Activated CD4-positive, alpha-beta T cell treated with anti-CD3 and anti-CD28 coated beads for 36 hours (primary cell): ENCODE results near the gene THSD7B. TPM values are rescaled to one million over a fixed set of nuclear protein-coding genes. Genes with fewer than 3 reads are reported as not detected.
"Not testable (repeated sequence)": the region's sequence is repeated elsewhere in the genome, so short reads cannot be mapped to it uniquely, and the experiment has no call there.

Experiments used
- ATAC-seq: fragments of 200-7000 bp; cut with Tn5 transposase; one replicate; pipeline ENCODE4 v1.10.0; 2021; ENCODE audit warnings: mild to moderate bottlenecking, moderate library complexity
- CTCF ChIA-PET: fragments of 350-600 bp; sonication (Branson Sonifier 250); formaldehyde crosslinking; loops from one replicate; lab custom pipeline; 2021; ENCODE audit warnings: antibody characterized with exemption; lab: Charles Lee
- POLR2A ChIA-PET: fragments of 350-600 bp; sonication (Branson Sonifier 250); formaldehyde crosslinking; loops from one replicate; lab custom pipeline; 2021; ENCODE audit warnings: antibody characterized with exemption, inconsistent platforms; lab: Charles Lee
- DNase-seq: peaks from one replicate; pipeline ENCODE4 v3.0.0-alpha.2; 2020
- H3K27ac Mint-ChIP-seq: one replicate; pipeline ENCODE4 v1.8.0; 2021; ENCODE audit warnings: mixed read lengths
- H3K27me3 Mint-ChIP-seq: one replicate; pipeline ENCODE4 v1.8.0; 2021; ENCODE audit warnings: mixed read lengths
- H3K36me3 Mint-ChIP-seq: one replicate; pipeline ENCODE4 v1.8.0; 2021; ENCODE audit warnings: low read depth, mixed read lengths
- H3K4me1 Mint-ChIP-seq: one replicate; pipeline ENCODE4 v1.8.0; 2021; ENCODE audit warnings: mixed read lengths
- H3K4me3 Mint-ChIP-seq: one replicate; pipeline ENCODE4 v1.8.0; 2021; ENCODE audit warnings: mild to moderate bottlenecking, moderate library complexity, mixed read lengths
- H3K9me3 Mint-ChIP-seq: one replicate; pipeline ENCODE4 v1.8.0; 2021; ENCODE audit warnings: low read depth, mixed read lengths
- intact Hi-C, 2 experiments: fragments of 100-400 bp; cut with DNase I in 1 of 2; cut with micrococcal nuclease in 1 of 2; formaldehyde crosslinking; loops; one replicate each; pipeline versions ENCODE4 v1.14.2 to v1.15.1; 2022 to 2024; cut with DNase I, micrococcal nuclease
- total RNA-seq, 2 experiments: library from RNA; stranded (reverse); gene quantifications; one replicate each; pipeline ENCODE4 v1.2.3, GENCODE V29; 2021

The THSD7B gene
- total RNA-seq, 2 experiments from 2014 or later: not detected

DNA sequence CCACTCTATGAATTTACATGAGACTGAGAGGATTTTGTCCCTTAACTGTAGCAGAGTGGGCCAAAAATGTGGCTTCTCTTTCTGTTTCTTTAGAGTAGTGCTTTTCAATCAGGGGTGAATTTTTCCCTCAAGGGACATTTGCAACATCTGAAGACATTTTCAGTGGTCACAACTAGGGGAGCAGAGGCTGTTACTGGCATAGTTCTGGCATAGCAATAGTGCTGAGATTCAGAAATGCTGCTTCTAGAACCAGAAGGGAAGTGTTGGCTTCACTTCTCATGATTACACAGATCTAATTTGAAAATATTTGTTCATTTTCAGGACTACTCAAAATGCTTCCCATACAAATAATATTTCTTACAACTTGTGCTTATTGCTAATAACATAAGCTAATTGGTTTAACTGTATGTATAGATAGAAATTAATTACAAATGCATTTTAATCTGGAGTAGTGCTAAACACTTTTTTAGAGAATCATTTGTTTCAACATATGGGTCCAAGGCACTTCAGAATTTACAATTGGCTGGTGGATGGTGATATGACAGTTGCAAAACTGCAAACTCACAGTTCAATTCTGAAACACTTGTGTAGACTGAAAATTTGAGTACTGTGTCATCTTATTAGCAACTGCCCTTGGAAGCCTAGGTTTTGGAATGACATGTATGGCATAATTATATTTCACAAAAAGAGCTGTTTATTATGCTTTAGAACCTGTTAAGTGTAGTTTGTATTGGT lies 526.7 kb downstream of the THSD7B start:
- intact Hi-C loops: no loop called here
- H3K9me3 Mint-ChIP-seq: no peaks in the 10 kb centered on the region
- no peak for ATAC-seq
- H3K27me3 Mint-ChIP-seq: no peaks in the 10 kb centered on the region
- no peak for DNase-seq
- H3K27ac Mint-ChIP-seq: no peak overlapping the region
- H3K36me3 Mint-ChIP-seq: no peaks in the 10 kb centered on the region
- ChIA-PET CTCF (no interaction called here), POLR2A (no interaction called here)
- no peak overlapping the region for H3K4me3 Mint-ChIP-seq
- no peaks in the 10 kb centered on the region for H3K4me1 Mint-ChIP-seq

GRCh38 chr2:137298377-137298776 lies 533.0 kb downstream of the THSD7B start:
- no peaks in the 10 kb centered on the region for H3K36me3 Mint-ChIP-seq
- DNase-seq (no peak), ATAC-seq (no peak)
- intact Hi-C loops: no loop called here
- H3K27me3 Mint-ChIP-seq: no peaks in the 10 kb centered on the region
- POLR2A ChIA-PET: no interaction called here
- no peak overlapping the region for H3K4me3 Mint-ChIP-seq
- CTCF ChIA-PET: no interaction called here
- no peaks in the 10 kb centered on the region for H3K4me1 Mint-ChIP-seq
- H3K27ac Mint-ChIP-seq: no peak overlapping the region
- H3K9me3 Mint-ChIP-seq: peaks cover 6% of the 10 kb centered on the region

GRCh38 chr2:137300987-137301386 lies 535.6 kb downstream of the THSD7B start:
- no peak for ATAC-seq
- no peak for DNase-seq
- peaks cover 6% of the 10 kb centered on the region for H3K9me3 Mint-ChIP-seq
- CTCF ChIA-PET: no interaction called here
- no peak overlapping the region for H3K27ac Mint-ChIP-seq
- intact Hi-C loops: no loop called here
- H3K4me1 Mint-ChIP-seq: no peaks in the 10 kb centered on the region
- H3K36me3 Mint-ChIP-seq: no peaks in the 10 kb centered on the region
- H3K27me3 Mint-ChIP-seq: no peaks in the 10 kb centered on the region
- no peak overlapping the region for H3K4me3 Mint-ChIP-seq
- POLR2A ChIA-PET: no interaction called here

DNA sequence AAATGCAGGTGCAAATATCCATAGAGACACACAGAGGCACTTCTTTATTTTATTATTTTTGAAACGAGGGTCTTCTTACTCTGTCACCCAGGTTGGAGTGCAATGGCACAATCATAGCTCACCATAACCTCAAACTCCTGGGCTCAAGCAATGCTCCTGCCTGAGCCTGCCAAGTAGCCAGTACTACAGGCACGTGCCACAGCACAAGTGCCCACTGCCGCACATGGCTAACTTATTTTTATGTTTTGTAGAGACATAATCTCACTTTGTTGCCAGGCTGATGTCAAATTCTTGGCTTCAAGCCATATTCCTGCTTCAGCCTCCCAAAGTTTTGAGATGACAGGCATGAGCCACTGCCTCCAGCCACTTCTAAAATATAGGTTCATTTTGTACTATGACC lies 537.6 kb downstream of the THSD7B start:
- H3K4me3 Mint-ChIP-seq: no peak overlapping the region
- intact Hi-C loops: no loop called here
- peaks cover 3% of the 10 kb centered on the region for H3K9me3 Mint-ChIP-seq
- ChIA-PET POLR2A (no interaction called here), CTCF (no interaction called here)
- no peaks in the 10 kb centered on the region for H3K4me1 Mint-ChIP-seq
- H3K27me3 Mint-ChIP-seq: no peaks in the 10 kb centered on the region
- DNase-seq (no peak), ATAC-seq (no peak)
- no peak overlapping the region for H3K27ac Mint-ChIP-seq
- no peaks in the 10 kb centered on the region for H3K36me3 Mint-ChIP-seq

GRCh38 chr2:137316075-137316474 lies 550.7 kb downstream of the THSD7B start:
- no peaks in the 10 kb centered on the region for H3K27me3 Mint-ChIP-seq
- H3K36me3 Mint-ChIP-seq: no peaks in the 10 kb centered on the region
- POLR2A ChIA-PET: no interaction called here
- no peaks in the 10 kb centered on the region for H3K4me1 Mint-ChIP-seq
- DNase-seq: no peak
- H3K4me3 Mint-ChIP-seq: no peak overlapping the region
- ATAC-seq: no peak
- H3K27ac Mint-ChIP-seq: no peak overlapping the region
- peaks cover 1% of the 10 kb centered on the region for H3K9me3 Mint-ChIP-seq
- CTCF ChIA-PET: no interaction called here
- intact Hi-C loops: no loop called here

GRCh38 chr2:137321566-137321965 lies 556.2 kb downstream of the THSD7B start:
- H3K9me3 Mint-ChIP-seq: peaks cover 1% of the 10 kb centered on the region
- H3K27ac Mint-ChIP-seq: no peak overlapping the region
- H3K36me3 Mint-ChIP-seq: no peaks in the 10 kb centered on the region
- intact Hi-C loops: no loop called here
- CTCF ChIA-PET: no interaction called here
- H3K4me1 Mint-ChIP-seq: no peaks in the 10 kb centered on the region
- ATAC-seq (no peak), DNase-seq (no peak)
- H3K27me3 Mint-ChIP-seq: no peaks in the 10 kb centered on the region
- POLR2A ChIA-PET: no interaction called here
- no peak overlapping the region for H3K4me3 Mint-ChIP-seq

- CTCF ChIA-PET, H3K4me1 Mint-ChIP-seq, H3K27me3 Mint-ChIP-seq, intact Hi-C loops, H3K27ac Mint-ChIP-seq, H3K36me3 Mint-ChIP-seq, ATAC-seq, DNase-seq, H3K4me3 Mint-ChIP-seq, H3K9me3 Mint-ChIP-seq, POLR2A ChIA-PET: not testable (repeated sequence)
Measured at GRCh38 chr2:137331562-137331961, 566.2 kb downstream of the THSD7B start.

- Mint-ChIP-seq H3K36me3 (no peaks in the 10 kb centered on the region), H3K4me3 (no peak overlapping the region), H3K4me1 (no peaks in the 10 kb centered on the region), H3K27ac (no peak overlapping the region), H3K27me3 (no peaks in the 10 kb centered on the region), H3K9me3 (peaks cover 8% of the 10 kb centered on the region)
- intact Hi-C loops: no loop called here
- DNase-seq: no peak
- CTCF ChIA-PET: interaction anchor here (0.5 kb wide), 1 partner anchor 134 kb away, joined by 3 read pairs; no protein-coding TSS in a partner anchor
- ATAC-seq: no peak
- POLR2A ChIA-PET: no interaction called here
Measured at GRCh38 chr2:137333386-137334165, 568.2 kb downstream of the THSD7B start.

- no peaks in the 10 kb centered on the region for H3K27me3 Mint-ChIP-seq
Measured at GRCh38 chr2:137336067-137336466, 570.7 kb downstream of the THSD7B start.

DNA sequence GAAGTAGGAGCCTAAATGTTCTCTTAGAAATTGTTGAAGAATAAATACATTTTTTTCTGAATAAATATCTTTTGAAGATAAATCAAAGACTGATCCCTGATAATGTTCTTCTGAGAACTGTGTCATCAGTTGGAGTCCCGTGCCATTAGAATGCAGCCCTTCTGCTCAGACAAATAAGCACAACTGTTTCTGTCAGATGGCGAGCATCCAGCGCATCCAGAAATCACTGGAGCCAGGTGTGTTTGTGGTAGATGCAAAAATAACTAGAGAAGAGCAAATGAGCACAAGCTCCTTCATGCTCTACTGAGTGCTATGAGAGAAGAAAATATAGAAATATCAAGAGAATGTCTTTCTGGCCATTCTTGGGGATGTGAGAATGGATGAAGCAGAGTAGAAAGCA lies 573.7 kb downstream of the THSD7B start:
- POLR2A ChIA-PET: no interaction called here
- no peak overlapping the region for H3K27ac Mint-ChIP-seq

More at GRCh38 chr2:137336067-137336466, 570.7 kb downstream of the THSD7B start:
- H3K36me3 Mint-ChIP-seq: no peaks in the 10 kb centered on the region
- CTCF ChIA-PET: no interaction called here
- intact Hi-C loops: no loop called here
- no peak overlapping the region for H3K27ac Mint-ChIP-seq
- ATAC-seq (no peak), DNase-seq (no peak)
- no peaks in the 10 kb centered on the region for H3K9me3 Mint-ChIP-seq
- H3K4me3 Mint-ChIP-seq: no peak overlapping the region
- H3K4me1 Mint-ChIP-seq: no peaks in the 10 kb centered on the region
- POLR2A ChIA-PET: no interaction called here

DNA sequence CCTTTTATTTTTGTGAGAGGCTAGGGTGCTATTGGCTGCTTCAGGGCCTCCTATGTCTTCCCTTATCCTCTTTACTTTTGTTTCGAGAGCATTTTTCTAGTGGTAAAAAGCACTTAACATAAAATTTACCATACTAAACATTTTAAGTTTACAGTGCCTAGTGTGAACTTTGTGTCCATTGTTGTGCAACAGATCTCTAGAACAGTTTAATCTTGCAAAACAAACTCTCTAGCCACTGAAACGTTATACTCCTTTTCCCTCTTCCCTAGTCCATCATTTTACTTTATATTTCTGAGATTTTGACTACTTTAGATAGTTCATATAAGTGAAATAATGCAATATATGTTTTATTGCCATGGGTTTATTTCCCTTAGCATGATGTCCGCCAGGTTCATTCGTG lies 580.6 kb downstream of the THSD7B start:
- CTCF ChIA-PET: no interaction called here
- intact Hi-C loops: no loop called here
- Mint-ChIP-seq H3K36me3 (no peaks in the 10 kb centered on the region), H3K4me3 (no peak overlapping the region), H3K4me1 (no peaks in the 10 kb centered on the region), H3K9me3 (no peaks in the 10 kb centered on the region), H3K27ac (no peak overlapping the region), H3K27me3 (no peaks in the 10 kb centered on the region)
- no peak for DNase-seq
- no peak for ATAC-seq
- POLR2A ChIA-PET: no interaction called here

More for the DNA sequence above, 573.7 kb downstream of the THSD7B start:
- CTCF ChIA-PET: no interaction called here
- H3K36me3 Mint-ChIP-seq: no peaks in the 10 kb centered on the region
- DNase-seq (no peak), ATAC-seq (no peak)
- no peaks in the 10 kb centered on the region for H3K4me1 Mint-ChIP-seq
- H3K27me3 Mint-ChIP-seq: no peaks in the 10 kb centered on the region
- no peaks in the 10 kb centered on the region for H3K9me3 Mint-ChIP-seq
- intact Hi-C loops: no loop called here
- H3K4me3 Mint-ChIP-seq: no peak overlapping the region

DNA sequence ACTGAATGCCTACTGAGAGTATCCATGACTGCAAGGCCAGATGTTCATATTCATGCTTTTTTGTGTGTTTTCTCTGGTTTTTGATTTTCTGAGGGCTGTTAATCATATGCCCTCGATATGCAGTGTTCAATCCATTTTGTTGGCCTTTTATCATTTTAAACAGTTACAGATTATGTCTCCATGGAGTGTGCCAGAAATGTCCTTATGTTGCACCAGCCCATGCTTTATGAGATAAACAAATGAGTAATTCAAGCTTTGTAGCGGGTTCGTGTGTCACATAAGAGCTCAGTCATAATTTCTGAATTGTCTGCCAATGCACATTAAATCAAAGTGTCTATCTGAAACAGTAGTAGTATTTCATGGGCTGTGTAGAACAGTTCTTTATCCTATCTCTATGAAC lies 583.0 kb downstream of the THSD7B start:
- DNase-seq: no peak
- H3K4me3 Mint-ChIP-seq: no peak overlapping the region
- ChIA-PET CTCF (no interaction called here), POLR2A (no interaction called here)
- no peaks in the 10 kb centered on the region for H3K36me3 Mint-ChIP-seq
- no peaks in the 10 kb centered on the region for H3K9me3 Mint-ChIP-seq
- H3K27ac Mint-ChIP-seq: no peak overlapping the region
- no peak for ATAC-seq
- no peaks in the 10 kb centered on the region for H3K4me1 Mint-ChIP-seq
- H3K27me3 Mint-ChIP-seq: no peaks in the 10 kb centered on the region
- intact Hi-C loops: no loop called here
